DOHH2 (cell line): Measurements from ENCODE around the gene STARD9.
"Not testable (repeated sequence)": the region's sequence is repeated elsewhere in the genome, so short reads cannot be mapped to it uniquely, and the experiment has no call there.

ENCODE experiments used
- EZH2phosphoT487 ChIP-seq: fragments of 200-600 bp; sonication (generic); IDR thresholded peaks from 2 replicates; pipeline ENCODE4 v1.6.1; 2017; ENCODE audit warnings: borderline replicate concordance, mild to moderate bottlenecking, antibody characterized with exemption, low read length, moderate library complexity, mixed read lengths
- TF ChIP-seq, protein P1 (sequence below): fragments of 200-600 bp; sonication (generic); IDR thresholded peaks from one replicate; pipeline ENCODE4 v1.5.1; 2014; ENCODE audit warnings: antibody characterized with exemption, mild to moderate bottlenecking, low read depth, low read length; ENCODE audit not compliant: poor library complexity, severe bottlenecking

DNA sequence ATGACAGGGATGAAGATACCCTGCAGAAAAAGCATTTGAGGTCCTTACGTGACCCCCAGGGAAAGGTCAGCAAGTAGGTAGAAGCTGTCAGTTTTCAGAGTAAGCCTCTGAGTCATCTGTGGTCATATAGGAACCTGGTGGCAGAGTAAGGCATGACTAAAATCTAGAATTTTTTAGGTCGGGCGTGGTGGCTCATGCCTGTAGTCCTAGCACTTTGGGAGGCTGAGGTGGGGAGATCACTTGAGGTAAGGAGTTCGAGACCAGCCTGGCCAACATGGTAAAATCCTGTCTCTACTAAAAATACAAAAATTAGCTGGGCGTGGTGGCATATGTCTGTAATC, 104.7 kb downstream of the STARD9 start:
- TF ChIP-seq, protein P1, sequence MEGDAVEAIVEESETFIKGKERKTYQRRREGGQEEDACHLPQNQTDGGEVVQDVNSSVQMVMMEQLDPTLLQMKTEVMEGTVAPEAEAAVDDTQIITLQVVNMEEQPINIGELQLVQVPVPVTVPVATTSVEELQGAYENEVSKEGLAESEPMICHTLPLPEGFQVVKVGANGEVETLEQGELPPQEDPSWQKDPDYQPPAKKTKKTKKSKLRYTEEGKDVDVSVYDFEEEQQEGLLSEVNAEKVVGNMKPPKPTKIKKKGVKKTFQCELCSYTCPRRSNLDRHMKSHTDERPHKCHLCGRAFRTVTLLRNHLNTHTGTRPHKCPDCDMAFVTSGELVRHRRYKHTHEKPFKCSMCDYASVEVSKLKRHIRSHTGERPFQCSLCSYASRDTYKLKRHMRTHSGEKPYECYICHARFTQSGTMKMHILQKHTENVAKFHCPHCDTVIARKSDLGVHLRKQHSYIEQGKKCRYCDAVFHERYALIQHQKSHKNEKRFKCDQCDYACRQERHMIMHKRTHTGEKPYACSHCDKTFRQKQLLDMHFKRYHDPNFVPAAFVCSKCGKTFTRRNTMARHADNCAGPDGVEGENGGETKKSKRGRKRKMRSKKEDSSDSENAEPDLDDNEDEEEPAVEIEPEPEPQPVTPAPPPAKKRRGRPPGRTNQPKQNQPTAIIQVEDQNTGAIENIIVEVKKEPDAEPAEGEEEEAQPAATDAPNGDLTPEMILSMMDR, result not testable (repeated sequence)
- not testable (repeated sequence) for TF ChIP-seq EZH2phosphoT487
